ENCODE measurements around the gene REC8.
"Not testable (repeated sequence)": the region's sequence is repeated elsewhere in the genome, so short reads cannot be mapped to it uniquely, and the experiment has no call there.

The REC8 gene

GRCh38 chr14:24219521-24219920, 47.6 kb downstream of the REC8 start:
- in situ Hi-C loops (cut with MboI; ENCODE audit: low pct_unique_long_range_greater_than_20kb, low sequenced_read_pairs, unreplicated experiment) = no loop called here
- no peak for DNase-seq (ENCODE audit: low spot score)
- TF ChIP-seq, protein P1, sequence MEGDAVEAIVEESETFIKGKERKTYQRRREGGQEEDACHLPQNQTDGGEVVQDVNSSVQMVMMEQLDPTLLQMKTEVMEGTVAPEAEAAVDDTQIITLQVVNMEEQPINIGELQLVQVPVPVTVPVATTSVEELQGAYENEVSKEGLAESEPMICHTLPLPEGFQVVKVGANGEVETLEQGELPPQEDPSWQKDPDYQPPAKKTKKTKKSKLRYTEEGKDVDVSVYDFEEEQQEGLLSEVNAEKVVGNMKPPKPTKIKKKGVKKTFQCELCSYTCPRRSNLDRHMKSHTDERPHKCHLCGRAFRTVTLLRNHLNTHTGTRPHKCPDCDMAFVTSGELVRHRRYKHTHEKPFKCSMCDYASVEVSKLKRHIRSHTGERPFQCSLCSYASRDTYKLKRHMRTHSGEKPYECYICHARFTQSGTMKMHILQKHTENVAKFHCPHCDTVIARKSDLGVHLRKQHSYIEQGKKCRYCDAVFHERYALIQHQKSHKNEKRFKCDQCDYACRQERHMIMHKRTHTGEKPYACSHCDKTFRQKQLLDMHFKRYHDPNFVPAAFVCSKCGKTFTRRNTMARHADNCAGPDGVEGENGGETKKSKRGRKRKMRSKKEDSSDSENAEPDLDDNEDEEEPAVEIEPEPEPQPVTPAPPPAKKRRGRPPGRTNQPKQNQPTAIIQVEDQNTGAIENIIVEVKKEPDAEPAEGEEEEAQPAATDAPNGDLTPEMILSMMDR (IDR thresholded peaks at IDR 0.05; ENCODE audit: extremely low read depth, insufficient read depth, missing control alignments) = no peak

DNA sequence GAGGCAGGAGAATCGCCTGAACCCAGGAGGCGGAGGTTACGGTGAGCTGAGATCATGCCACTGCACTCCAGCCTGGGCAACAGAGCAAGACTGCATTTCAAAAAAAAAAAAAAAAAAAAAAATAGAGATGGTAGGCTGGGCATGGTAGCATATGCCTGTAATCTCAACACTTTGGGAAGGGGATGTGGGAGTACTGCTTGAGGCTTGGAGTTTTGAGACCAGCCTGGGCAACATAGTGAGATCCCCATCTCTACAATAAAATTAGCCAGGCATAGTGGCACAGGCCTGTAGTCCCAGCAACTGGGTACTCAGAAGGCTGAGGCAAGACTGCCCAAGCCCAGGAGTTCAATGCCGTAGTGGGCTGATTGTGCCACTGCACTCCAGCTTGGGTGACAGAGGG, 51.1 kb downstream of the REC8 start:
- in situ Hi-C loops (cut with MboI; ENCODE audit: low pct_unique_long_range_greater_than_20kb, low sequenced_read_pairs, unreplicated experiment); DNase-seq (ENCODE audit: low spot score): not testable (repeated sequence)

DNA sequence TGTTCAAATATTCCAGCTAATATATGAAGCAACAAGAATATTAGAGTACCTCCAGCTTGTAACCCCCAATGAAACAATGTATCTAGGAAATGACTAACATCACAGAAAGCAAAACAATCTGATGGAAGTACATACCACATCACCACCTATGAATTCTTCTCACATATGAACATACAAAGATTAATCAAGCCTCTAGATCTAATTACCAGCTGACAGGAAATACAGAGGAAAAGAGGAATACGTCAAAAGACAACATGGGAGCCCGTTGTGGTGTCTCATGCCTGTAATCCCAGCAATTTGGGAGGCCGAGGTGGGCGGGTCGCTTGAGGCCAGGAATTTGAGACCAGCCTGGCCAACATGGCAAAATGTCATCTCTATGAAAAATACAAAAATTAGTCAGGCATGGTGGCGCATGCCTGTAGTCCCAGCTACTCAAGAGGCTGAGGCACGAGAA, 52.8 kb downstream of the REC8 start:
- in situ Hi-C loops (cut with MboI; ENCODE audit: low pct_unique_long_range_greater_than_20kb, low sequenced_read_pairs, unreplicated experiment) = no loop called here
- TF ChIP-seq, protein P1 (IDR thresholded peaks at IDR 0.05; ENCODE audit: extremely low read depth, insufficient read depth, missing control alignments) = no peak
- DNase-seq (ENCODE audit: low spot score) = no peak

GRCh38 chr14:24226473-24226872, 54.6 kb downstream of the REC8 start:
- TF ChIP-seq, protein P1 (IDR thresholded peaks at IDR 0.05; ENCODE audit: extremely low read depth, insufficient read depth, missing control alignments) = no peak
- in situ Hi-C loops (cut with MboI; ENCODE audit: low pct_unique_long_range_greater_than_20kb, low sequenced_read_pairs, unreplicated experiment) = no loop called here
- no peak for DNase-seq (ENCODE audit: low spot score)

- TF ChIP-seq, protein P1 (IDR thresholded peaks at IDR 0.05; ENCODE audit: extremely low read depth, insufficient read depth, missing control alignments) = no peak
- no peak for DNase-seq (ENCODE audit: low spot score)
- in situ Hi-C loops (cut with MboI; ENCODE audit: low pct_unique_long_range_greater_than_20kb, low sequenced_read_pairs, unreplicated experiment) = no loop called here
Measured at GRCh38 chr14:24228902-24229301, 57.0 kb downstream of the REC8 start.

Measured in GM13977 (cell line).